Gastrocnemius medialis (tissue), 4 donors: Measurements from ENCODE around the gene CEBPG.

Experiments
- CTCF ChIP-seq, 5 experiments: fragments of 450-650 bp in 3 of 5; fragments of 200-600 bp in 2 of 5; sonication (generic) in 2 of 5; IDR thresholded peaks in 4 of 5; conservative IDR thresholded peaks in 1 of 5; 1 replicate in 4 of 5; 2 replicates in 1 of 5; pipeline ENCODE4 v1.5.1; 2016 to 2019; ENCODE audit warnings: antibody characterized with exemption in 5 of 5, mild to moderate bottlenecking in 3 of 5, moderate library complexity in 3 of 5
- POLR2A ChIP-seq, 2 donors: fragments of 450-650 bp; IDR thresholded peaks; one replicate each; pipeline ENCODE4 v1.6.1; 2017; ENCODE audit warnings: antibody characterized with exemption in 2 of 2, mild to moderate bottlenecking in 2 of 2, moderate library complexity in 2 of 2

- TF ChIP-seq CTCF (IDR thresholded peaks at IDR 0.05 in 4 of 5, conservative IDR thresholded peaks at IDR 0.05 in 1 of 5) = no peak
- TF ChIP-seq POLR2A (IDR thresholded peaks at IDR 0.05) = no peak
Measured at GRCh38 chr19:33366127-33366526, 7.4 kb upstream of the CEBPG start.
